ENCODE data around the gene UTP4. TPM values are rescaled to one million over a fixed set of nuclear protein-coding genes. Genes with fewer than 3 reads are reported as not detected.
A peak's percentile ranks its signal among the peaks of the same experiment; 100 is the strongest.

The UTP4 gene
- total RNA-seq: 34.9 TPM

GRCh38 chr16:69132424-69133252 is at the start of gene UTP4, which contains the start of gene CHTF8:
UTP4 (plus strand) TSS chr16:69132649; CDS start chr16:69133460, 811 bp downstream.
CHTF8 (minus strand) TSS chr16:69132588; CDS start chr16:69121458, 11,130 bp downstream.
- Histone ChIP-seq H3K9me3 (no peaks in the 10 kb centered on the region), H3K4me3 (peak within 1 kb of the TSS; percentile 79 to 98), H3K27ac (peak within 1 kb of the TSS; percentile 91), H3K36me3 (peaks cover under 1 to 4% of the 10 kb centered on the region in 2 donors), H3K27me3 (no peaks in the 10 kb centered on the region), H3K4me1 (peaks cover 31% of the 10 kb centered on the region)
- intact Hi-C loops (cut with DNase I): no loop called here
- no peak for DNase-seq (ENCODE audit: extremely low spot score in 2 of 2)
- TF ChIP-seq CTCF (IDR thresholded peaks at IDR 0.05) (no peak), POLR2A (IDR thresholded peaks at IDR 0.05) (peak in 1 of 2 donors; percentile 97), POLR2AphosphoS5 (IDR thresholded peaks at IDR 0.05; ENCODE audit: insufficient read depth in 1 of 2, low read depth in 1 of 2) (peak in 1 of 2 donors; percentile 77)

GRCh38 chr16:69083306-69083941 is 49.0 kb upstream of the UTP4 start:
- H3K9me3 ChIP-seq: no peaks in the 10 kb centered on the region
- H3K27ac ChIP-seq: no peak overlapping the region
- H3K4me1 ChIP-seq: no peaks in the 10 kb centered on the region
- no peaks in the 10 kb centered on the region for H3K27me3 ChIP-seq
- DNase-seq (ENCODE audit: extremely low spot score in 2 of 2): no peak
- intact Hi-C loops (cut with DNase I): no loop called here
- H3K4me3 ChIP-seq: no peak overlapping the region
- no peak for TF ChIP-seq CTCF (IDR thresholded peaks at IDR 0.05)
- no peak for TF ChIP-seq POLR2A (IDR thresholded peaks at IDR 0.05)
- no peak for TF ChIP-seq POLR2AphosphoS5 (IDR thresholded peaks at IDR 0.05; ENCODE audit: insufficient read depth in 1 of 2, low read depth in 1 of 2)
- no peaks in the 10 kb centered on the region for H3K36me3 ChIP-seq

- H3K36me3 ChIP-seq: no peaks in the 10 kb centered on the region
- peaks cover under 1% of the 10 kb centered on the region for H3K4me1 ChIP-seq
- TF ChIP-seq POLR2AphosphoS5 (IDR thresholded peaks at IDR 0.05; ENCODE audit: insufficient read depth in 1 of 2, low read depth in 1 of 2): no peak
- TF ChIP-seq CTCF (IDR thresholded peaks at IDR 0.05): no peak
- TF ChIP-seq POLR2A (IDR thresholded peaks at IDR 0.05): no peak
- H3K9me3 ChIP-seq: no peaks in the 10 kb centered on the region
- H3K4me3 ChIP-seq: no peak overlapping the region
- H3K27me3 ChIP-seq: no peaks in the 10 kb centered on the region
- no peak overlapping the region for H3K27ac ChIP-seq
- DNase-seq (ENCODE audit: extremely low spot score in 2 of 2): no peak
- intact Hi-C loops (cut with DNase I): no loop called here
These were observed 48.2 kb upstream of the UTP4 start for GRCh38 chr16:69084289-69084688.

- H3K9me3 ChIP-seq: no peaks in the 10 kb centered on the region
- H3K27ac ChIP-seq: no peak overlapping the region
- TF ChIP-seq POLR2A (IDR thresholded peaks at IDR 0.05) (no peak), POLR2AphosphoS5 (IDR thresholded peaks at IDR 0.05; ENCODE audit: insufficient read depth in 1 of 2, low read depth in 1 of 2) (no peak), CTCF (IDR thresholded peaks at IDR 0.05) (no peak)
- no peak overlapping the region for H3K4me3 ChIP-seq
- no peaks in the 10 kb centered on the region for H3K36me3 ChIP-seq
- no peaks in the 10 kb centered on the region for H3K27me3 ChIP-seq
- DNase-seq (ENCODE audit: extremely low spot score in 2 of 2): no peak
- intact Hi-C loops (cut with DNase I): no loop called here
- H3K4me1 ChIP-seq: peaks cover 9% of the 10 kb centered on the region
These were observed 47.3 kb upstream of the UTP4 start for GRCh38 chr16:69085032-69085695.
